ENCODE data around the gene RIPOR2.

Gene RIPOR2

DNA sequence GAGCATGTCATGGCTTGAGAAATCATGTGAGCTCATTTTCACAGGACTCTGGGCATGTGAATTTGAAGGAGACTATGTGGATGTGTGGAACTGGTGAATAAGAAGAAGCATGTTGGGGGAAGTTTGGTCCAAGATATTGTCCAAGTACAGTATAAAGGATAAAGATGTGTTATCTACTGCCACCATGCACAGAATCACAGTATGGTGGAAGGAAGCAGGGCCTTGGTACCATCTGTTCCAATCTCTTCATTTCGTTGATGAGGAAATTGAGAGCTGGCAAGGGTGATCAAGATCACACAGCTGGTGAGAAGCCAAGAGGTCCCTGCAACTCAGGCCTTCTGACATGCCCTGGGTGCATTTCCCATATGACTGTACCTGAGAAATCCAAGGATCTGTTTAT lies 31.5 kb upstream of the RIPOR2 start:
- TF ChIP-seq CTCF (IDR thresholded peaks at IDR 0.05; ENCODE audit: insufficient read depth, low read depth, low read length, missing control alignments) = no peak
- DNase-seq (ENCODE audit: low read depth) = no peak
- H3K4me3 ChIP-seq (ENCODE audit: low read length) = no peak overlapping the region

DNA sequence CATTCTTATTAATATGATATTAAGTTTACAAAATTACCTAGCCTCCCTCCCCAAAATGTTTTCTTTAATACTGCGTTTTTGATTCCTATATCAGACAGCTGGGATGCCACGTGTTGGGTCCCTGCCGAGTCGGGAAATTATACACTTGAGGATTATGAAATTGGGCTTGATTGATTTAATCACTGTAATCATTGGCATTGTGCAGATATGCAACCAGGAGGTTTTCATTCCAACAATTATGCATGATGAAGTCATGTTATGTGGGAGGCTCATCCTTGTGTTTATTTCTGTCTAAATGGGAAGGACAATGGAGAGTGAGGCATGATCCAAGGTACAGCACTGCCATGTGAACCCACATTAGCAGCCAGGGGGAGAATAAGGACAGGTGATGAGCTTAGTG lies 30.6 kb upstream of the RIPOR2 start:
- no peak for TF ChIP-seq CTCF (IDR thresholded peaks at IDR 0.05; ENCODE audit: insufficient read depth, low read depth, low read length, missing control alignments)
- no peak for DNase-seq (ENCODE audit: low read depth)
- H3K4me3 ChIP-seq (ENCODE audit: low read length) = no peak overlapping the region

- TF ChIP-seq CTCF (IDR thresholded peaks at IDR 0.05; ENCODE audit: insufficient read depth, low read depth, low read length, missing control alignments) = no peak
- no peak overlapping the region for H3K4me3 ChIP-seq (ENCODE audit: low read length)
- no peak for DNase-seq (ENCODE audit: low read depth)
These were observed 28.3 kb upstream of the RIPOR2 start for GRCh38 chr6:24963887-24964570.

DNA sequence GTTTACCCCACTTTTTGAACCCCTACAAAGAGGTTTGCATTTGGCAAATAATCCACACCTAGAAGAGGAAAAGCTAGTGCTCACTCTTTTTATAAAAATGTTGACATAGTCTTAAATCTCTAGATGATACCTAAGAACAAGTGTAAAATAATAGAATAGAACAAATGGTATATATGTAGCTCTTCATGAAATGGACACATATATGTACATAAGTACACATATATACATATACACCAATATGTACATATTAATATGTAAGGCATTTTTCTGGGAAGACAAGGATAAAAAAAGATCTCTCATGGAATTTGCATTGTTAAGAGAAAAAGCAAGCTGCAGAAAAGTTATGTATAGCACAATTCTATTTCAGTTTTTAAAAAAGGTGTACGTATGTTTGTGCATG lies 27.6 kb upstream of the RIPOR2 start:
- no peak for DNase-seq (ENCODE audit: low read depth)
- TF ChIP-seq CTCF (IDR thresholded peaks at IDR 0.05; ENCODE audit: insufficient read depth, low read depth, low read length, missing control alignments) = no peak
- H3K4me3 ChIP-seq (ENCODE audit: low read length) = no peak overlapping the region

DNA sequence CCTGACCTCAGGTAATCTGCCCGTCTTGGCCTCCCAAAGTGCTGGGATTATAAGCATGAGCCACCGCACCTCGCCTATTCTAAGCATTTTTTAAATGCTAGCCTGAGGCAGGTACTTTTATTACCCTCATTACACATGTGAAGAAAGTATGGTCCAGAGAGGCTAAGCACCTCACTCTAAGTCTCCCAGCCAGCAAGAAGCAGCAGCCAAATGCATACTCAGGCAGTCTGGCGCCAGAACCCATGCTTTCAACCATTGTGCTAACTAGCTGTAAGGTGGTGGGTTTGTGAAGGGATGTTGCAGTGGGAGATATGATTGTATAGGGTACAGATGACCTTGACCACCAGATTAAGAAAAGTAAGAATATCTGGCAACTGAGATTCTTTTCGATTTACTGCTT lies 26.1 kb upstream of the RIPOR2 start:
- TF ChIP-seq CTCF (IDR thresholded peaks at IDR 0.05; ENCODE audit: insufficient read depth, low read depth, low read length, missing control alignments) = no peak
- no peak overlapping the region for H3K4me3 ChIP-seq (ENCODE audit: low read length)
- no peak for DNase-seq (ENCODE audit: low read depth)

GRCh38 chr6:24960991-24961475 lies 25.3 kb upstream of the RIPOR2 start:
- no peak for DNase-seq (ENCODE audit: low read depth)
- no peak for TF ChIP-seq CTCF (IDR thresholded peaks at IDR 0.05; ENCODE audit: insufficient read depth, low read depth, low read length, missing control alignments)
- H3K4me3 ChIP-seq (ENCODE audit: low read length) = no peak overlapping the region

- no peak for TF ChIP-seq CTCF (IDR thresholded peaks at IDR 0.05; ENCODE audit: insufficient read depth, low read depth, low read length, missing control alignments)
- no peak for DNase-seq (ENCODE audit: low read depth)
- H3K4me3 ChIP-seq (ENCODE audit: low read length) = no peak overlapping the region
These were observed 23.6 kb upstream of the RIPOR2 start for GRCh38 chr6:24959319-24959718.
